Osteoblast (primary cell): ENCODE measurements around the gene CRIP1. TPM values are rescaled to one million over a fixed set of nuclear protein-coding genes. Genes with fewer than 3 reads are reported as not detected.

Experiments used
- DNase-seq: peaks from one replicate; pipeline ENCODE4 v3.0.0; 2011; ENCODE audit warnings: low spot score, mixed read lengths; ENCODE audit not compliant: insufficient read length; ENCODE audit errors: missing footprints
- H2AFZ ChIP-seq: 2 replicates; pipeline ENCODE4 v1.6.0; 2011; ENCODE audit warnings: mild to moderate bottlenecking, low read length
- H3K27ac ChIP-seq: 2 replicates; pipeline ENCODE4 v1.5.1; 2011; ENCODE audit warnings: mild to moderate bottlenecking, low read depth, low read length, moderate library complexity
- H3K27me3 ChIP-seq: 2 replicates; pipeline ENCODE4 v1.6.0; 2012; ENCODE audit warnings: mild to moderate bottlenecking, control low read depth, inconsistent platforms, low read length, moderate library complexity; ENCODE audit not compliant: insufficient read depth
- H3K36me3 ChIP-seq: 2 replicates; pipeline ENCODE4 v1.5.1; 2011; ENCODE audit warnings: mild to moderate bottlenecking, low read length, control low read depth, moderate library complexity; ENCODE audit not compliant: insufficient read depth
- H3K4me1 ChIP-seq: 2 replicates; pipeline ENCODE4 v1.5.1; 2011; ENCODE audit warnings: mild to moderate bottlenecking, low read length, control low read depth, moderate library complexity; ENCODE audit not compliant: insufficient read depth
- H3K4me2 ChIP-seq: 2 replicates; pipeline ENCODE4 v1.6.0; 2011; ENCODE audit warnings: mild to moderate bottlenecking, low read length; ENCODE audit not compliant: insufficient read depth
- H3K4me3 ChIP-seq: fragments of 200-600 bp; sonication (generic); 3 replicates; pipeline ENCODE4 v1.5.1; 2012; ENCODE audit warnings: mild to moderate bottlenecking, low read length, inconsistent platforms; ENCODE audit not compliant: insufficient read depth
- H3K79me2 ChIP-seq: 2 replicates; pipeline ENCODE4 v1.6.0; 2012; ENCODE audit warnings: mild to moderate bottlenecking, low read length, control low read depth, inconsistent platforms; ENCODE audit not compliant: insufficient read depth
- H3K9me3 ChIP-seq: 2 replicates; pipeline ENCODE4 v1.5.1; 2011; ENCODE audit warnings: low read depth, low read length, control low read depth
- H4K20me1 ChIP-seq: 2 replicates; pipeline ENCODE4 v1.6.0; 2012; ENCODE audit warnings: mild to moderate bottlenecking, low read length, control low read depth; ENCODE audit not compliant: insufficient read depth
- CTCF ChIP-seq: IDR thresholded peaks from 2 replicates; pipeline ENCODE4 v1.5.1; 2011; ENCODE audit warnings: mild to moderate bottlenecking, low read depth, low read length, moderate library complexity; ENCODE audit errors: extremely low read depth
- total RNA-seq: library from RNA; depleted of rRNA; stranded (reverse); fragments of >200 nt; gene quantifications from 2 replicates; pipeline ENCODE4 v1.2.3, GENCODE V29; 2012

CRIP1 gene
- total RNA-seq, 1 donor: 8.7 TPM

GRCh38 chr14:105495101-105495989, 8.7 kb downstream of the CRIP1 start:
- H3K4me3 ChIP-seq: no peak overlapping the region
- TF ChIP-seq CTCF: no peak
- peaks cover under 1% of the 10 kb centered on the region for H3K4me1 ChIP-seq
- H3K9me3 ChIP-seq: no peaks in the 10 kb centered on the region
- peak; percentile 81 for DNase-seq
- H3K36me3 ChIP-seq: no peaks in the 10 kb centered on the region
- no peaks in the 10 kb centered on the region for H3K27me3 ChIP-seq
- H3K4me2 ChIP-seq: no peak overlapping the region
- no peak overlapping the region for H3K27ac ChIP-seq
- H2AFZ ChIP-seq: no peak overlapping the region
- H3K79me2 ChIP-seq: no peaks in the 10 kb centered on the region
- peaks cover 2% of the 10 kb centered on the region for H4K20me1 ChIP-seq

- Histone ChIP-seq H3K36me3 (no peaks in the 10 kb centered on the region), H3K27ac (no peak overlapping the region), H3K4me1 (no peaks in the 10 kb centered on the region), H3K79me2 (no peaks in the 10 kb centered on the region), H3K4me2 (no peak overlapping the region), H2AFZ (no peak overlapping the region), H3K9me3 (no peaks in the 10 kb centered on the region), H4K20me1 (peaks cover 2% of the 10 kb centered on the region), H3K4me3 (no peak overlapping the region), H3K27me3 (no peaks in the 10 kb centered on the region)
- DNase-seq: peak; percentile 81
- TF ChIP-seq CTCF: no peak
Observed at GRCh38 chr14:105495990-105496830, 9.5 kb downstream of the CRIP1 start.

- H3K4me2 ChIP-seq: no peak overlapping the region
- H3K4me1 ChIP-seq: no peaks in the 10 kb centered on the region
- no peak for TF ChIP-seq CTCF
- H3K27me3 ChIP-seq: no peaks in the 10 kb centered on the region
- no peak overlapping the region for H2AFZ ChIP-seq
- no peak overlapping the region for H3K27ac ChIP-seq
- DNase-seq: peak; percentile 85
- no peaks in the 10 kb centered on the region for H3K9me3 ChIP-seq
- peaks cover 2% of the 10 kb centered on the region for H4K20me1 ChIP-seq
- no peaks in the 10 kb centered on the region for H3K36me3 ChIP-seq
- H3K79me2 ChIP-seq: no peaks in the 10 kb centered on the region
- no peak overlapping the region for H3K4me3 ChIP-seq
Observed at GRCh38 chr14:105496831-105497591, 10.3 kb downstream of the CRIP1 start.
